ENCODE results near the gene LPCAT2. TPM values are rescaled to one million over a fixed set of nuclear protein-coding genes. Genes with fewer than 3 reads are reported as not detected.

Gene LPCAT2
- total RNA-seq: 1.6 TPM

- peak; percentile 98 for ATAC-seq
- DNase-seq (ENCODE audit: low spot score): peak; percentile 81
These were observed at the start of gene LPCAT2 for GRCh38 chr16:55508941-55509931. Gene LPCAT2 (plus strand): TSS chr16:55509072. CDS start chr16:55509182, 110 bp downstream.

- DNase-seq (ENCODE audit: low spot score): no peak
- no peak for ATAC-seq
These were observed 46.6 kb upstream of the LPCAT2 start for GRCh38 chr16:55462241-55462640.

- ATAC-seq (no peak), DNase-seq (ENCODE audit: low spot score) (no peak)
These were observed 44.5 kb upstream of the LPCAT2 start for GRCh38 chr16:55464375-55464774.

- peak; percentile 83 for DNase-seq (ENCODE audit: low spot score)
- peak; percentile 100 for ATAC-seq
These were observed 43.6 kb upstream of the LPCAT2 start for GRCh38 chr16:55465077-55465896.

GRCh38 chr16:55466209-55466608 is 42.7 kb upstream of the LPCAT2 start:
- ATAC-seq (no peak), DNase-seq (ENCODE audit: low spot score) (no peak)

GRCh38 chr16:55467898-55468297 is 41.0 kb upstream of the LPCAT2 start:
- DNase-seq (ENCODE audit: low spot score): no peak

GRCh38 chr16:55468352-55468990 is 40.4 kb upstream of the LPCAT2 start:
- no peak for DNase-seq (ENCODE audit: low spot score)
- no peak for ATAC-seq

More at GRCh38 chr16:55467898-55468297, 41.0 kb upstream of the LPCAT2 start:
- ATAC-seq: no peak

GRCh38 chr16:55469821-55470532 is 38.9 kb upstream of the LPCAT2 start:
- ATAC-seq (no peak), DNase-seq (ENCODE audit: low spot score) (no peak)

- no peak for DNase-seq (ENCODE audit: low spot score)
- no peak for ATAC-seq
These were observed 38.1 kb upstream of the LPCAT2 start for GRCh38 chr16:55470533-55471371.

GRCh38 chr16:55471448-55472097 is 37.3 kb upstream of the LPCAT2 start:
- ATAC-seq: no peak
- DNase-seq (ENCODE audit: low spot score): no peak

GRCh38 chr16:55473587-55473986 is 35.3 kb upstream of the LPCAT2 start:
- DNase-seq (ENCODE audit: low spot score) (no peak), ATAC-seq (no peak)

GRCh38 chr16:55474821-55475220 is 34.1 kb upstream of the LPCAT2 start:
- DNase-seq (ENCODE audit: low spot score) (no peak), ATAC-seq (no peak)

GRCh38 chr16:55475919-55476318 is 33.0 kb upstream of the LPCAT2 start:
- DNase-seq (ENCODE audit: low spot score): no peak
- ATAC-seq: no peak

- ATAC-seq: no peak
- DNase-seq (ENCODE audit: low spot score): no peak
These were observed 32.0 kb upstream of the LPCAT2 start for GRCh38 chr16:55476625-55477533.

GRCh38 chr16:55477736-55478135 is 31.1 kb upstream of the LPCAT2 start:
- DNase-seq (ENCODE audit: low spot score): no peak
- ATAC-seq: no peak

GRCh38 chr16:55478827-55479429 is 29.9 kb upstream of the LPCAT2 start, which contains the start of gene MMP2:
Gene MMP2 (plus strand): TSS chr16:55479198. CDS start chr16:55479480, 282 bp downstream.
- ATAC-seq (peak; percentile 46), DNase-seq (ENCODE audit: low spot score) (no peak)

GRCh38 chr16:55479430-55480140 is 29.3 kb upstream of the LPCAT2 start:
- DNase-seq (ENCODE audit: low spot score): no peak
- ATAC-seq: no peak
